PFSK-1 (cell line): ENCODE data around the gene KCTD13.

ENCODE experiments used
- POLR2AphosphoS5 ChIP-seq: IDR thresholded peaks from 2 replicates; pipeline ENCODE4 v1.6.1; 2012; ENCODE audit warnings: low read depth, mild to moderate bottlenecking, control low read depth, low read length, moderate library complexity
- REST ChIP-seq, 2 experiments: IDR thresholded peaks; 2 replicates each; pipeline versions ENCODE4 v1.6.1 to v1.8.0; 2011 to 2012; ENCODE audit warnings: low read depth in 2 of 2, low read length in 2 of 2, control low read depth in 1 of 2, inconsistent platforms in 1 of 2, mild to moderate bottlenecking in 1 of 2, moderate library complexity in 1 of 2; ENCODE audit not compliant: insufficient read depth in 1 of 2
- SIN3A ChIP-seq: IDR thresholded peaks from 2 replicates; pipeline ENCODE4 v1.6.1; 2012; ENCODE audit warnings: mild to moderate bottlenecking, low read length, moderate library complexity, borderline replicate concordance; ENCODE audit not compliant: insufficient read depth
- TAF1 ChIP-seq: IDR thresholded peaks from 2 replicates; pipeline ENCODE4 v1.6.1; 2012; ENCODE audit warnings: low read length, control low read depth, borderline replicate concordance; ENCODE audit not compliant: insufficient read depth

GRCh38 chr16:29913514-29913913 lies 12.5 kb downstream of the KCTD13 start:
- TF ChIP-seq SIN3A = no peak
- TF ChIP-seq TAF1 = no peak
- no peak for TF ChIP-seq POLR2AphosphoS5
- no peak for TF ChIP-seq REST (IDR thresholded peaks at IDR 0.05; ENCODE audit: insufficient read depth in 1 of 2, low read depth in 2 of 2, low read length in 2 of 2)
